HepG2 (cell line): ENCODE measurements around the gene FYB2. TPM values are rescaled to one million over a fixed set of nuclear protein-coding genes. Genes with fewer than 3 reads are reported as not detected.
A peak's percentile ranks its signal among the peaks of the same experiment; 100 is the strongest.

Experiments used
- BRF2 ChIP-seq: sonication (generic); formaldehyde crosslinking; IDR thresholded peaks from 2 replicates; pipeline ENCODE4 v1.8.1; 2022; ENCODE audit warnings: mild to moderate bottlenecking, missing genetic modification reagents
- CENPT ChIP-seq: sonication (generic); formaldehyde crosslinking; IDR thresholded peaks from 2 replicates; pipeline ENCODE4 v1.8.0; 2022; ENCODE audit warnings: low read depth, mild to moderate bottlenecking, moderate library complexity, missing genetic modification reagents
- CHD4 ChIP-seq: fragments of 200-600 bp; sonication (generic); IDR thresholded peaks from 2 replicates; pipeline ENCODE4 v1.7.0; 2017; ENCODE audit warnings: mild to moderate bottlenecking, low read length, borderline replicate concordance
- EEA1 ChIP-seq: sonication (generic); formaldehyde crosslinking; IDR thresholded peaks from 2 replicates; pipeline ENCODE4 v1.5.1; 2020; ENCODE audit warnings: mild to moderate bottlenecking, missing genetic modification reagents, borderline replicate concordance
- FOSL2 ChIP-seq: sonication (generic); formaldehyde crosslinking; IDR thresholded peaks from 2 replicates; pipeline ENCODE4 v1.4.0; 2020; ENCODE audit warnings: missing genetic modification reagents
- FOXO1 ChIP-seq: sonication (generic); formaldehyde crosslinking; IDR thresholded peaks from 2 replicates; pipeline ENCODE4 v1.4.0; 2020; ENCODE audit warnings: missing genetic modification reagents
- GATAD1 ChIP-seq: IDR thresholded peaks from 2 replicates; pipeline ENCODE4 v1.6.1; 2016; ENCODE audit warnings: missing genetic modification reagents, missing compliant biosample characterization
- HCFC1 ChIP-seq: fragments of 150-350 bp; IDR thresholded peaks from 2 replicates; pipeline ENCODE4 v1.6.1; 2014; ENCODE audit warnings: low read depth, low read length
- KDM5B ChIP-seq: sonication (generic); formaldehyde crosslinking; IDR thresholded peaks from 2 replicates; pipeline ENCODE4 v1.4.0; 2020; ENCODE audit warnings: missing genetic modification reagents, mild to moderate bottlenecking, borderline replicate concordance
- NFRKB ChIP-seq: fragments of 450-650 bp; IDR thresholded peaks from 2 replicates; pipeline ENCODE4 v1.6.1; 2017
- TGIF2 ChIP-seq: IDR thresholded peaks from 2 replicates; pipeline ENCODE4 v1.6.1; 2016; ENCODE audit warnings: control low read depth, missing compliant biosample characterization
- THYN1 ChIP-seq: sonication (generic); formaldehyde crosslinking; IDR thresholded peaks from 2 replicates; pipeline ENCODE4 v1.8.1; 2023; ENCODE audit warnings: low read depth, mild to moderate bottlenecking, moderate library complexity, missing genetic modification reagents, borderline replicate concordance
- ZFP37 ChIP-seq: sonication (generic); formaldehyde crosslinking; IDR thresholded peaks from 2 replicates; pipeline ENCODE4 v1.4.0; 2020; ENCODE audit warnings: missing genetic modification reagents, borderline replicate concordance
- ZNF234 ChIP-seq: sonication (generic); formaldehyde crosslinking; conservative IDR thresholded peaks from 2 replicates; pipeline ENCODE4 v1.5.1; 2020; ENCODE audit warnings: mild to moderate bottlenecking, missing genetic modification reagents
- ZNF430 ChIP-seq: sonication (generic); formaldehyde crosslinking; IDR thresholded peaks from 2 replicates; pipeline ENCODE4 v1.9.0; 2021; ENCODE audit warnings: mild to moderate bottlenecking, missing genetic modification reagents
- ZNF678 ChIP-seq: sonication (generic); formaldehyde crosslinking; IDR thresholded peaks from 2 replicates; pipeline ENCODE4 v1.4.0; 2020; ENCODE audit warnings: mild to moderate bottlenecking, missing genetic modification reagents
- ZNF691 ChIP-seq: sonication (generic); formaldehyde crosslinking; IDR thresholded peaks from 2 replicates; pipeline ENCODE4 v1.4.0; 2020; ENCODE audit warnings: missing genetic modification reagents, low read depth, mild to moderate bottlenecking, borderline replicate concordance
- polyA plus RNA-seq, 8 experiments: library from polyadenylated mRNA; depleted of rRNA in 3 of 8; stranded (reverse) in 7 of 8; unstranded in 1 of 8; fragments of >200 nt; fragmentation: Illumina TruSeq in 4 of 8; extraction: Trizol in 4 of 8; gene quantifications; 2 replicates each; pipeline versions ENCODE4 v1.2.1 to v1.2.3, GENCODE V29; 2011 to 2016; ENCODE audit warnings: low read depth in 4 of 8, missing spikeins in 1 of 8, mixed read lengths in 1 of 8; ENCODE audit not compliant: insufficient read depth in 1 of 8
- total RNA-seq, 5 experiments: library from RNA; depleted of rRNA; stranded (reverse); fragments of >200 nt; fragmentation: Illumina TruSeq; extraction: Trizol; gene quantifications; 2 replicates each; pipeline ENCODE4 v1.2.3, GENCODE V29; 2016; ENCODE audit warnings: low read depth in 1 of 5
- TF ChIP-seq, protein P1 (sequence below): IDR thresholded peaks from 2 replicates; pipeline ENCODE4 v1.6.1; 2016; ENCODE audit warnings: control low read depth
- TF ChIP-seq, protein P2 (sequence below): sonication (generic); formaldehyde crosslinking; conservative IDR thresholded peaks from 2 replicates; pipeline ENCODE4 v1.4.0; 2020; ENCODE audit warnings: missing genetic modification reagents
- TF ChIP-seq, protein P3 (sequence below): sonication (generic); formaldehyde crosslinking; IDR thresholded peaks from 2 replicates; pipeline ENCODE4 v1.5.0; 2020; ENCODE audit warnings: mild to moderate bottlenecking, missing genetic modification reagents, borderline replicate concordance
- TF ChIP-seq, protein P4 (sequence below): sonication (generic); formaldehyde crosslinking; IDR thresholded peaks from 2 replicates; pipeline ENCODE4 v1.4.0; 2020; ENCODE audit warnings: missing genetic modification reagents

The FYB2 gene
- total and polyA plus RNA-seq, 2 of the 13 experiments (the other 11 are each of a cell fraction or from before 2014, with no cell fraction given) = 1.2 to 2.7 TPM

DNA sequence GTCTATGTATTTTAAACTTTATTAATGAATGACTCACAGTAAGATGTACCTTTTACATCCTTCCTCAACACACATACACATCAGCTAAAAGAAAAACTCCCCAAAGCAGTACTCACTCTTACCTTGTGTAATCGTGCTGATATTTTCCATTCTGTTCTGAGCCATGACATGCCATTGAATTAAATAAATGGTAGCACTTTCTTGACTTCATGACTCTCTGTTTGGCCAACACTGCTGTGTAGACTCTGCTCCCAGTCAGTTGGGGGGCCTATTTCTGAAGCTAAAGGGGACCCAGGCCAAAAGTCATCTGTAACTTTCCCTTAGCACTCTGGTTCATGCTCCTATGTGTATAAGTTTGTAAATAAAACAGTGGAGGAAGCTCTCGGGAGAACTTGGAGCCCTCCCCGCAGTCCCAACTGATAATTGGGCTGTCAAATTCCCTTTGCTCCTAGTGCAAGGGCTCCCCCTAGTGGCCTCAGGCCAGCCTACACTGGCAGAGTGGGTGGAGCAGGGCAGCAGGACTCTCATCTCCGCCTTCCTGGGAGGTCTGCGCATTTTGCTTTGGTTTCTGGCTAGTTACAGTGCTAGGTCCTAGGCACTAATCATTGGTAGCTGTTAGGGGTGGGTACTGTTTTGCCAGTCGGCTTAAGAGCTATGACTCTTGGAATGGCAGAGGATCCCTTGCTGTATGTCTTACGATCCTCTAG, 1.7 kb upstream of the FYB2 start (continued):
- no peak for TF ChIP-seq THYN1 (CRISPR knock-in tag)
- TF ChIP-seq, protein P1, sequence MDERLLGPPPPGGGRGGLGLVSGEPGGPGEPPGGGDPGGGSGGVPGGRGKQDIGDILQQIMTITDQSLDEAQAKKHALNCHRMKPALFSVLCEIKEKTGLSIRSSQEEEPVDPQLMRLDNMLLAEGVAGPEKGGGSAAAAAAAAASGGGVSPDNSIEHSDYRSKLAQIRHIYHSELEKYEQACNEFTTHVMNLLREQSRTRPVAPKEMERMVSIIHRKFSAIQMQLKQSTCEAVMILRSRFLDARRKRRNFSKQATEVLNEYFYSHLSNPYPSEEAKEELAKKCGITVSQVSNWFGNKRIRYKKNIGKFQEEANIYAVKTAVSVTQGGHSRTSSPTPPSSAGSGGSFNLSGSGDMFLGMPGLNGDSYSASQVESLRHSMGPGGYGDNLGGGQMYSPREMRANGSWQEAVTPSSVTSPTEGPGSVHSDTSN (CRISPR knock-in tag) = peak; percentile 27; the same call in 1 of the 2 replicates
- no peak for TF ChIP-seq KDM5B (CRISPR knock-in tag)
- 0 out of 2 replicates have a peak, but pooled peaks have one; percentile 61 for TF ChIP-seq CHD4
- TF ChIP-seq, protein P2, sequence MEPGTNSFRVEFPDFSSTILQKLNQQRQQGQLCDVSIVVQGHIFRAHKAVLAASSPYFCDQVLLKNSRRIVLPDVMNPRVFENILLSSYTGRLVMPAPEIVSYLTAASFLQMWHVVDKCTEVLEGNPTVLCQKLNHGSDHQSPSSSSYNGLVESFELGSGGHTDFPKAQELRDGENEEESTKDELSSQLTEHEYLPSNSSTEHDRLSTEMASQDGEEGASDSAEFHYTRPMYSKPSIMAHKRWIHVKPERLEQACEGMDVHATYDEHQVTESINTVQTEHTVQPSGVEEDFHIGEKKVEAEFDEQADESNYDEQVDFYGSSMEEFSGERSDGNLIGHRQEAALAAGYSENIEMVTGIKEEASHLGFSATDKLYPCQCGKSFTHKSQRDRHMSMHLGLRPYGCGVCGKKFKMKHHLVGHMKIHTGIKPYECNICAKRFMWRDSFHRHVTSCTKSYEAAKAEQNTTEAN (CRISPR knock-in tag) = no peak
- TF ChIP-seq EEA1 (CRISPR knock-in tag) = no peak
- TF ChIP-seq ZNF234 (CRISPR knock-in tag) = no peak
- TF ChIP-seq, protein P3, sequence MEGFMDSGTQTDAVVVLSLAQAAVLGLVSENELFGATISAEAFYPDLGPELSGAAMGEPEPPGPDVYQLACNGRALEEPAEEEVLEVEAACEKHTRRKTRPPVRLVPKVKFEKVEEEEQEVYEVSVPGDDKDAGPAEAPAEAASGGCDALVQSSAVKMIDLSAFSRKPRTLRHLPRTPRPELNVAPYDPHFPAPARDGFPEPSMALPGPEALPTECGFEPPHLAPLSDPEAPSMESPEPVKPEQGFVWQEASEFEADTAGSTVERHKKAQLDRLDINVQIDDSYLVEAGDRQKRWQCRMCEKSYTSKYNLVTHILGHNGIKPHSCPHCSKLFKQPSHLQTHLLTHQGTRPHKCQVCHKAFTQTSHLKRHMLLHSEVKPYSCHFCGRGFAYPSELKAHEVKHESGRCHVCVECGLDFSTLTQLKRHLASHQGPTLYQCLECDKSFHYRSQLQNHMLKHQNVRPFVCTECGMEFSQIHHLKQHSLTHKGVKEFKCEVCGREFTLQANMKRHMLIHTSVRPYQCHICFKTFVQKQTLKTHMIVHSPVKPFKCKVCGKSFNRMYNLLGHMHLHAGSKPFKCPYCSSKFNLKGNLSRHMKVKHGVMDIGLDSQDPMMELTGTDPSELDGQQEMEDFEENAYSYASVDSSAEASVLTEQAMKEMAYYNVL (CRISPR knock-in tag) = no peak
- no peak for TF ChIP-seq ZNF678 (CRISPR knock-in tag)
- no peak for TF ChIP-seq ZFP37
- TF ChIP-seq, protein P4, sequence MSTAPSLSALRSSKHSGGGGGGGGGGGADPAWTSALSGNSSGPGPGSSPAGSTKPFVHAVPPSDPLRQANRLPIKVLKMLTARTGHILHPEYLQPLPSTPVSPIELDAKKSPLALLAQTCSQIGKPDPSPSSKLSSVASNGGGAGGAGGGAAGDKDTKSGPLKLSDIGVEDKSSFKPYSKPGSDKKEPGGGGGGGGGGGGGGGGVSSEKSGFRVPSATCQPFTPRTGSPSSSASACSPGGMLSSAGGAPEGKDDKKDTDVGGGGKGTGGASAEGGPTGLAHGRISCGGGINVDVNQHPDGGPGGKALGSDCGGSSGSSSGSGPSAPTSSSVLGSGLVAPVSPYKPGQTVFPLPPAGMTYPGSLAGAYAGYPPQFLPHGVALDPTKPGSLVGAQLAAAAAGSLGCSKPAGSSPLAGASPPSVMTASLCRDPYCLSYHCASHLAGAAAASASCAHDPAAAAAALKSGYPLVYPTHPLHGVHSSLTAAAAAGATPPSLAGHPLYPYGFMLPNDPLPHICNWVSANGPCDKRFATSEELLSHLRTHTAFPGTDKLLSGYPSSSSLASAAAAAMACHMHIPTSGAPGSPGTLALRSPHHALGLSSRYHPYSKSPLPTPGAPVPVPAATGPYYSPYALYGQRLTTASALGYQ (CRISPR knock-in tag) = no peak
- TF ChIP-seq GATAD1 (CRISPR knock-in tag) = no peak; the same call in 1 of the 2 replicates
- TF ChIP-seq BRF2 (CRISPR knock-in tag) = no peak
- TF ChIP-seq TGIF2 = peak; percentile 37; the same call in 1 of the 2 replicates
- no peak; the same call in 1 of the 2 replicates for TF ChIP-seq HCFC1
- TF ChIP-seq ZNF430 = no peak
- no peak for TF ChIP-seq NFRKB
- no peak; the same call in 1 of the 2 replicates for TF ChIP-seq FOSL2
- TF ChIP-seq CENPT (CRISPR knock-in tag) = no peak
- TF ChIP-seq FOXO1 (CRISPR knock-in tag) = no peak
- TF ChIP-seq ZNF691 = 0 out of 2 replicates have a peak, but pooled peaks have one; percentile 37
